GM12864 (cell line): ENCODE data around the gene PRDX5.

ENCODE experiments used
- DNase-seq: peaks from one replicate; pipeline ENCODE4 v3.0.0-alpha.2; 2011; ENCODE audit warnings: low read depth
- H3K4me3 ChIP-seq: 2 replicates; pipeline ENCODE4 v1.5.1; 2011; ENCODE audit warnings: mild to moderate bottlenecking, low read depth, low read length, control low read depth
- TF ChIP-seq, protein P1 (sequence below): IDR thresholded peaks from 2 replicates; pipeline ENCODE4 v1.5.1; 2011; ENCODE audit warnings: low read depth, mild to moderate bottlenecking, moderate library complexity, low read length, control low read depth, inconsistent platforms; ENCODE audit errors: missing control alignments

The PRDX5 gene

DNA sequence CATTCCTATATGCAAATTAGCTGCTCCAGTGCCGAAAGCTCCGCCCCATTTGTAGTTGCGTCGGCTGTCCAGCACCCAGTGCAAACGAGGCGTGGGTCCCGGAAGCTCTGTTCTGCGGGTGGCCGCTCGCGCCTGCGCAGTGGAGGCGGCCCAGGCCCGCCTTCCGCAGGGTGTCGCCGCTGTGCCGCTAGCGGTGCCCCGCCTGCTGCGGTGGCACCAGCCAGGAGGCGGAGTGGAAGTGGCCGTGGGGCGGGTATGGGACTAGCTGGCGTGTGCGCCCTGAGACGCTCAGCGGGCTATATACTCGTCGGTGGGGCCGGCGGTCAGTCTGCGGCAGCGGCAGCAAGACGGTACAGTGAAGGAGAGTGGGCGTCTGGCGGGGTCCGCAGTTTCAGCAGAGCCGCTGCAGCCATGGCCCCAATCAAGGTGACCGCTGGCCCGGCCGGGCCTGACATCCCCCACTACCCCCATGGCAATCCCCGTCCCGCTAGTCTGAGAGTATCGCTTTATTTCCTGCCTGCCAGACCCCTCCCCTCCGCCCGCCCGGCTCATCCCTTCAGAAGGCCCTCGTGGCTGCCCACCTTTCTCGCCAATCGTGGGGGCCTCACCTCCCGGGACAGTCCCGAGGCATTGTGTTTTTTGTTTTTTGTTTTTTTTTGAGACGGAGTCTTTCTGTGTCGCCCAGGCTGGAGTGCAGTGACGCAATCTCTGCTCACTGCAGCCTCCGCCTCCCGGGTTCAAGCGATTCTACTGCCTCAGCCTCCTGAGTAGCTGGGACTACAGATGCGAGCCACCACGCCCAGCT is at the start of gene PRDX5:
TSS of gene PRDX5 (plus strand) at position 161 of the 805 bp plus-strand sequence. CDS start at position 256, 95 bp downstream.
- DNase-seq, result peak; percentile 93
- TF ChIP-seq, protein P1, sequence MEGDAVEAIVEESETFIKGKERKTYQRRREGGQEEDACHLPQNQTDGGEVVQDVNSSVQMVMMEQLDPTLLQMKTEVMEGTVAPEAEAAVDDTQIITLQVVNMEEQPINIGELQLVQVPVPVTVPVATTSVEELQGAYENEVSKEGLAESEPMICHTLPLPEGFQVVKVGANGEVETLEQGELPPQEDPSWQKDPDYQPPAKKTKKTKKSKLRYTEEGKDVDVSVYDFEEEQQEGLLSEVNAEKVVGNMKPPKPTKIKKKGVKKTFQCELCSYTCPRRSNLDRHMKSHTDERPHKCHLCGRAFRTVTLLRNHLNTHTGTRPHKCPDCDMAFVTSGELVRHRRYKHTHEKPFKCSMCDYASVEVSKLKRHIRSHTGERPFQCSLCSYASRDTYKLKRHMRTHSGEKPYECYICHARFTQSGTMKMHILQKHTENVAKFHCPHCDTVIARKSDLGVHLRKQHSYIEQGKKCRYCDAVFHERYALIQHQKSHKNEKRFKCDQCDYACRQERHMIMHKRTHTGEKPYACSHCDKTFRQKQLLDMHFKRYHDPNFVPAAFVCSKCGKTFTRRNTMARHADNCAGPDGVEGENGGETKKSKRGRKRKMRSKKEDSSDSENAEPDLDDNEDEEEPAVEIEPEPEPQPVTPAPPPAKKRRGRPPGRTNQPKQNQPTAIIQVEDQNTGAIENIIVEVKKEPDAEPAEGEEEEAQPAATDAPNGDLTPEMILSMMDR, result peak; percentile 29
- H3K4me3 ChIP-seq, result peak within 1 kb of the TSS; percentile 91

DNA sequence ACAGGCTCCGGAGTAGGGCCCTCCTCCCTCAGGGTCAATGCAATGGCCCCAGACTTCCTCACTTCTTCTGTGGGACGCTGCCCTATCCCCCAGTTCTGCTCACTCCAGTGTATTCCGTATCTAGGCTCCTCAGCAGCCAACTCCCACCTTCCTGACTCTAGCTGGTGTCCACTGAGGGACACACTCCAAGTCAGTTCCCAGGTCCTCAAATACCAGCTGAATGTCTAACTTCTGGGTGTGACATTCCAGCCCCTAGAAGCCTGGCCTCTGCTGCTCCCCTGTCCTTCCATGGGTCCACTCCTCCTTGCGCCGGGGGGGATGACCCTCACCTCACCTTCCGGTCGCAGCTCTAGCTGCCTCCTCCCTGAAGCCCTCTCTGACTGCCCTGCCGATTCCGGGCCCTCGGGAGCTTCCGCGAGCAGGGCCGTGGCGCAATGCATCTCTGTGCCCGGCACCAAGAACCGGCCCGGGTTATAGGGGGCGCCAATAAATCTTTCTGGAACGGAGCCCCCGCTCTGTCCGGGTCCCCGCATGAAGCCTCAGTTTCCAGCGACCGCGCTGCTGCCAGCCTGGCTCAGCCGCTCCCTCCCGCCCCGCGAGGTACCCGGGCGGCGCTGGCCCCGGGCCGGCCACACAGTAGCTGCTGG is 48.9 kb upstream of the PRDX5 start:
- TF ChIP-seq, protein P1, result peak; percentile 7
- H3K4me3 ChIP-seq, result peak overlapping the region; percentile 87
- DNase-seq, result no peak

DNA sequence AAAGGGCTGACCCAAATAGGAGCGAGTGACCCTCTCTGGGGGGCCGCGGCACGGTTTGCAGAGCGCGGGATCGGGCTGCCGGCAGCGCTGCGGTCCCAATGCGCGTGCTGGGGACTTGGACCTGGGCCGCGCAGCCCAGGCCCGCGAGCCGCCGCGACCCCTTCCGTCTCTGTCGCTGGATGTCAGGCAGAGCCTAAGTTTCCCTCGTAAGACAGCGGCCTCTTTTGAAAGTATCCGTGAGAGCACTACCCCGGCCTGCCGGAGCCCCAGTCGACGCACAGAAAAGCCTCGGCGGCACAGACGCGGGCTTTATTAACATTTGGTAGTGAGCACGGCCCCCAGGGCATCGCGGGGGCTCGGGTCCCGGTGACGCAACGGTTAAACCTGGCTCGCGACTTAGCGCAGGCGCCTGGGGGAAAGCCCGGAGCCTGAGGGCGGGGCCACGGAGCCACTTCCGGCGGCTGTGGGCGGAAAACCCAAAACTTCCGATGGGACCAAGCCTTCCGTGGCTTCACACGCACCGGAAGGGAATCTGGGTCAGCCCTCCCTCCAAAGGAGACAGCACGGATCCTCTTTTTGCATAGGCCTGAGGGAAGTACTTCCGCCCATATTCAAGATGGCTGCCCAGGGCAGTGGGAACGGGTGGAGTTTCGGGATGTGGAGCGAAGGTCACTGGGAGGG is 48.2 kb upstream of the PRDX5 start:
- peak overlapping the region; percentile 87 for H3K4me3 ChIP-seq

DNA sequence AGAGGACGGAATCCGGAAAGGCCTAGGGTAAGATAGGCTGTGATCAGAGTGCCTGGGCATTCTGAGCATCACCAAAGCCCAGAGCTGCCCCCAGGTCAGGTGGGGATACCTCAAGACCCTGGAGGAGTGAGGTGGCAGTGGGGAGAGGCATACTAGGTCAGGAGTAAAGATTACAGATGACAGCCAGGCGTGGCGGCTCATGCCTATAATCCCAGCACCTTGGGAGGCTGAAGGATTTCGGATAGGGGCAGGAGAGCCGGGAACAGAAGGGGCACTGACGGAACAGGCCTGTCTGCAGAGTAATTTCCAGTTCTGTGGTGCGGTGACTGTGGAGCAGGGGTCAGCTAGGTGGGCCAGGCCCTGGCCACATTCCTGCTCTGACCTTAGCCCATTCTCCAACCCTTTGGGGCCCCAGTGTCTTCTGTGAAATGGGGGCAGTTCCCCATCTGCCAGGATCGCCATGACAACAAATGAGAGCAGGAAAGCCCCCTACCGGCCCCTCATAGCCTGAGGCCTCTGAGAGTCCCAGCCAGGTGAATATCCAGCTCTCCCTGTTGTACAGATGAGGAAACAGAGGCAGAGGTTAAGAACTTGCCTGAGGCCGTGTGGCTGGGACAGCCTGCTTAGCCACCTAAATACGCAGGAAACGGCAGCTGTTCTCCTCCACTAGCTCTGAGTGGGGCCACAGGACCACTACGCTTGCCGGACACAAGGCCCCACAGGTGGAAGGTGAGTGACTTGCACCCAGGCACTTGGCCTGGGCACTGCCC is 42.7 kb upstream of the PRDX5 start:
- TF ChIP-seq, protein P1, result no peak
- no peak for DNase-seq
- no peak overlapping the region for H3K4me3 ChIP-seq

More for the DNA sequence above, 48.2 kb upstream of the PRDX5 start:
- TF ChIP-seq, protein P1, result no peak
- peak; percentile 99 for DNase-seq

DNA sequence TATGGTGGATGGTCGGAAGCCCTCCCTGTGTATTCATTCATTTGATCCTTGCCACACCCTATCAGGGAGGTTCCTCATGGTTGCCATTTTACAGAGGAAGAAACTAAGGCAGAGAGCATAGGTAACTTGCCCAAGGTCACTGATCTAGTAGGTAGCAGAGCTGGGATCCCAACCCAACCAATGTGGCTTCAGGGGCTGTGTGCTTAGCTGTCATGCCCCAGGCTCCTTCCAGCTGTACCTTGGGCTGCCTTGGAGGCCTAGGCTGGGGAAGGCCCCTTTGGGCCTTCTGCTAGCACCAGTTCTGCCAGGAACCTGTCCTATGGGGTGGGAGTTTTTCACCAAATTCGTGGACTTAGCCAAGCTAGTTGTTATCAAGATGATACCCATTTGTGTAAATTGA is 42.1 kb upstream of the PRDX5 start:
- TF ChIP-seq, protein P1, result no peak
- no peak overlapping the region for H3K4me3 ChIP-seq
- no peak for DNase-seq

DNA sequence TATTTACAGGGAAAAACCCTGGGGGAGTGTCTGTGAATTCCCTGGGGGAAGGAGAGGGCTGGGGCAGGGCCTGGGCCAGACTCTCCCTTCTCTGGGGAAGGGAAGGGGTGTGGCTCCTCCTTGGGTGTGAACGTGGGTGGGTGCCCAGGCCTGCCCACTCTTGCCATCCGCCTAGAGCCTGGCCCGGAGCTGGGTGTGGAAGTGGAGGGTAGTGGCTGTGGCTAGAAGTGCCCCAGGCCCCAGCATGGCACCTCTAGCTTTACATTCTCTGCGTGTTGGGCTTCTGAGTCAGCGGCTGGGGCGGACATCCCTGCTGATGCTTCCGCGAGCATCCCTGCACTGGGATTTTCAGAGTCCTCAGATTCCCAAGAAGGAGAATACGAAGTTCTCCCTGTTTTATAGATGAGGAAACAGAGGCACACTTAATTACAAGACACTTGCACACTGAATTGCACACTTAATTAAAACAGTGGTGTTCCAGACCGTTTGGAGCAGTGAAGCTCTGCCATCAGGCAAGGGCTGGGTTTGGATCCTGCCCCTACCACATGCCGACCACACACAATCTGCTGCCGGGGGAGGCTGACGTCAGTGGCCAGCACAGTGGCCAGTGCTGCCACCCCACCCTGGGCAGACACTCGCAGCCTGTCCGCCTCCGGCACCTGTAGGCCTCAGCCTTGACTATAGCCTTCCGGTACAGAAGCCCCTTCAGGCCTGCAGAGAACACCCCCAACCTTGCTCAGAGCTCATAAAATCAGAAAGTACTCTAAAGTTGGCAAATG is 41.1 kb upstream of the PRDX5 start:
- TF ChIP-seq, protein P1, result no peak
- no peak for DNase-seq
- no peak overlapping the region for H3K4me3 ChIP-seq
